HepG2 (cell line): ENCODE data around the gene UBAC1.

Source experiments
- ARNT ChIP-seq: fragments of 450-650 bp; IDR thresholded peaks from 2 replicates; pipeline ENCODE4 v1.6.1; 2017
- CHD4 ChIP-seq: fragments of 200-600 bp; sonication (generic); IDR thresholded peaks from 2 replicates; pipeline ENCODE4 v1.7.0; 2017; ENCODE audit warnings: mild to moderate bottlenecking, low read length, borderline replicate concordance
- ETV6 ChIP-seq: sonication (generic); formaldehyde crosslinking; conservative IDR thresholded peaks from 2 replicates; pipeline ENCODE4 v1.4.0; 2020; ENCODE audit warnings: missing genetic modification reagents
- EZH2 ChIP-seq: conservative IDR thresholded peaks from 2 replicates; pipeline ENCODE4 v1.6.1; 2012; ENCODE audit warnings: mild to moderate bottlenecking, low read depth, low read length, moderate library complexity
- FOXO1 ChIP-seq: sonication (generic); formaldehyde crosslinking; IDR thresholded peaks from 2 replicates; pipeline ENCODE4 v1.4.0; 2020; ENCODE audit warnings: missing genetic modification reagents
- MIER3 ChIP-seq: IDR thresholded peaks from 2 replicates; pipeline ENCODE4 v1.6.1; 2016; ENCODE audit warnings: missing compliant biosample characterization, borderline replicate concordance
- RFX1 ChIP-seq: fragments of 450-650 bp; IDR thresholded peaks from 2 replicates; pipeline ENCODE4 v1.6.1; 2017
- RNF2 ChIP-seq: fragments of 450-650 bp; conservative IDR thresholded peaks from 2 replicates; pipeline ENCODE4 v1.6.1; 2016; ENCODE audit warnings: low read depth
- SRF ChIP-seq: IDR thresholded peaks from 2 replicates; pipeline ENCODE4 v1.6.1; 2011; ENCODE audit warnings: mild to moderate bottlenecking, low read depth, low read length, moderate library complexity
- ZNF768 ChIP-seq: sonication (generic); formaldehyde crosslinking; IDR thresholded peaks from 2 replicates; pipeline ENCODE4 v1.4.0; 2020; ENCODE audit warnings: missing genetic modification reagents
- ZNF781 ChIP-seq: sonication (generic); formaldehyde crosslinking; IDR thresholded peaks from 2 replicates; pipeline ENCODE4 v1.5.1; 2020; ENCODE audit warnings: borderline replicate concordance, mild to moderate bottlenecking, missing genetic modification reagents; ENCODE audit errors: not compliant biosample characterization
- TF ChIP-seq, protein P1 (sequence below): sonication (generic); formaldehyde crosslinking; IDR thresholded peaks from 2 replicates; pipeline ENCODE4 v1.5.0; 2020; ENCODE audit warnings: mild to moderate bottlenecking, missing genetic modification reagents, moderate library complexity
- TF ChIP-seq, protein P2 (sequence below): sonication (generic); formaldehyde crosslinking; IDR thresholded peaks from 2 replicates; pipeline ENCODE4 v1.4.0; 2020; ENCODE audit warnings: missing genetic modification reagents
- TF ChIP-seq, protein P3 (sequence below): sonication (generic); formaldehyde crosslinking; IDR thresholded peaks from 2 replicates; pipeline ENCODE4 v1.5.0; 2020; ENCODE audit warnings: mild to moderate bottlenecking, low read depth, missing genetic modification reagents, borderline replicate concordance

DNA sequence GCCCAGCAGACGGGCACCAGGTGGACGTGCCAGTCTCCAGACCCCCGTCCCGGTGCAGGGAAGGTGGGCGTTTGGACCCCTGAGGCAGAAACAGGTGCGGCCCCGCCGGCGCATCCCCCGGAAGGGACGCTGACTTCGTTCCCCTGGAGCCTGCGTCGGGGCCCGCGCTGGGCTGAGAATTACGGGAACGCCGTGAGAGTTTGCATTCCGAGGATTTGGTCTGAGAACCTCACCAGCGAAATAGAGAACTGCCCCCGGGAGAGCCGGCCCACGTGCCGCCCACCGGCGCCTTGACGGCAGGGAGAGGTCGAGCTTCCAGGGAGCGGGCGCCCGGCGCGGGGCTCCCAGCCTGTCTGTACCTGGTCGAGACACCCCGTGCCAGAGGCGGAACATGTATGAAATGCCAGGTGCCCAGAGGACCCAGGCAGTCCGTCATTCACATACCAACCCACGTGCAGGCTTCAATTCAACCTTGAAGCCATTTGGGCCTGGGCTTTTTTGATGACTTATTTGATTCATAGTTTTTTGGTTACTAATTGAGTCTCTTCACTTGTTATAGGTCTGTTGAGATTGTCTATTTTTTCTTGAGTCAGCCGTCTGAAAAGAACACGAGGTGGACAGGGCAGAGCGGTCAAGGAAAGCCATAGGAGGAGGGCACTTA is 53.0 kb downstream of the UBAC1 start:
- TF ChIP-seq FOXO1 (no peak), ZNF768 (CRISPR knock-in tag) (no peak), MIER3 (CRISPR knock-in tag) (no peak), ETV6 (CRISPR knock-in tag) (no peak), CHD4 (no peak), RFX1 (no peak), RNF2 (no peak), EZH2 (no peak), ZNF781 (CRISPR knock-in tag) (no peak), SRF (no peak), ARNT (no peak)
- TF ChIP-seq, protein P1, sequence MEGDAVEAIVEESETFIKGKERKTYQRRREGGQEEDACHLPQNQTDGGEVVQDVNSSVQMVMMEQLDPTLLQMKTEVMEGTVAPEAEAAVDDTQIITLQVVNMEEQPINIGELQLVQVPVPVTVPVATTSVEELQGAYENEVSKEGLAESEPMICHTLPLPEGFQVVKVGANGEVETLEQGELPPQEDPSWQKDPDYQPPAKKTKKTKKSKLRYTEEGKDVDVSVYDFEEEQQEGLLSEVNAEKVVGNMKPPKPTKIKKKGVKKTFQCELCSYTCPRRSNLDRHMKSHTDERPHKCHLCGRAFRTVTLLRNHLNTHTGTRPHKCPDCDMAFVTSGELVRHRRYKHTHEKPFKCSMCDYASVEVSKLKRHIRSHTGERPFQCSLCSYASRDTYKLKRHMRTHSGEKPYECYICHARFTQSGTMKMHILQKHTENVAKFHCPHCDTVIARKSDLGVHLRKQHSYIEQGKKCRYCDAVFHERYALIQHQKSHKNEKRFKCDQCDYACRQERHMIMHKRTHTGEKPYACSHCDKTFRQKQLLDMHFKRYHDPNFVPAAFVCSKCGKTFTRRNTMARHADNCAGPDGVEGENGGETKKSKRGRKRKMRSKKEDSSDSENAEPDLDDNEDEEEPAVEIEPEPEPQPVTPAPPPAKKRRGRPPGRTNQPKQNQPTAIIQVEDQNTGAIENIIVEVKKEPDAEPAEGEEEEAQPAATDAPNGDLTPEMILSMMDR (CRISPR knock-in tag), result no peak
- TF ChIP-seq, protein P2, sequence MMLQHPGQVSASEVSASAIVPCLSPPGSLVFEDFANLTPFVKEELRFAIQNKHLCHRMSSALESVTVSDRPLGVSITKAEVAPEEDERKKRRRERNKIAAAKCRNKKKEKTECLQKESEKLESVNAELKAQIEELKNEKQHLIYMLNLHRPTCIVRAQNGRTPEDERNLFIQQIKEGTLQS (CRISPR knock-in tag), result no peak
- TF ChIP-seq, protein P3, sequence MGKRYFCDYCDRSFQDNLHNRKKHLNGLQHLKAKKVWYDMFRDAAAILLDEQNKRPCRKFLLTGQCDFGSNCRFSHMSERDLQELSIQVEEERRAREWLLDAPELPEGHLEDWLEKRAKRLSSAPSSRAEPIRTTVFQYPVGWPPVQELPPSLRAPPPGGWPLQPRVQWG, result no peak
